Nasal cavity respiratory epithelium epithelial cell of viscerocranial mucosa (primary cell): ENCODE results near the gene ANXA7. TPM values are rescaled to one million over a fixed set of nuclear protein-coding genes. Genes with fewer than 3 reads are reported as not detected.

Source experiments
- total RNA-seq: library from RNA; depleted of rRNA; stranded (reverse); fragments of >200 nt; gene quantifications from 2 replicates; pipeline ENCODE4 v1.2.3, GENCODE V29; 2014

ANXA7 gene
- 96.0 and 103 TPM in 2 replicates for total RNA-seq

DNA sequence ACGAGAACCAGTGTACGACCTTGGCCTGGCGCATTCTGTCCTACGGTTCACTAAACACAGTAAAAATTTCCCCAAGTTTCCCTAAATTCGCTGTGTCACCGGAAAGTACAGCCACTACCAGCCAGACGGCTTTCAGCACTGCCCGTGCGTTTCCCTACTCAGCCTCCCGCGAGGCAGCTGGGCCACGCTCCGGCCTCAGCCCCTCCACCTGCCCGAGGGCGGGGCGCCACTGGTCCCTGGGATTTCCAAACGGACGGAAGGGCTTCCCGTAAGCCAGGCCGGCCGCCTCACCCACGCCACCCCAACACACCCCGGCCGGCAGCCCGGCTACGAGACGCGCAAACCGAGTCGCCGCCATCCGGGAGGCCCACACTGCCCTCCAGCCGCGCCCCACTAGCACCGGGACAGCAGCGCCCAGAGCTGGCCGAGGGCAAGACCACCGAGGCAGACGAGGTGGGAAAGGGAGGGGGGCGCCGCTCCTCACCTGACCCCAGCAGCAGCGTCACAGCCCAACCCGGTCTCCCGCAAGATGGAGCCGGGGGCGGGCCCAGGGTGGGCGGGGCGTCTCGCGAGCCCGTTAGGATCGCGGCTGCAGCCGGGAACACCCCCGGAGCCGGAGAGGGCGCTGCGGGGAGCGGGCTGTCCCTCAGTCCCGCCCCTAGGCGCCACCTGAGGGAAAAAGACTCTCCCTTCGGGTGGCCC is at the start of gene ANXA7:
Gene ANXA7, minus strand, starts transcription at position 531 of the 702 bp plus-strand sequence. CDS start 13,202 bp downstream, outside the sequence.

GRCh38 chr10:73433538-73433867 is 19.6 kb upstream of the ANXA7 start, which contains the start of gene MSS51:
TSS of gene MSS51 (minus strand) at chr10:73433561. CDS start at chr10:73428284, 5,277 bp downstream.

DNA sequence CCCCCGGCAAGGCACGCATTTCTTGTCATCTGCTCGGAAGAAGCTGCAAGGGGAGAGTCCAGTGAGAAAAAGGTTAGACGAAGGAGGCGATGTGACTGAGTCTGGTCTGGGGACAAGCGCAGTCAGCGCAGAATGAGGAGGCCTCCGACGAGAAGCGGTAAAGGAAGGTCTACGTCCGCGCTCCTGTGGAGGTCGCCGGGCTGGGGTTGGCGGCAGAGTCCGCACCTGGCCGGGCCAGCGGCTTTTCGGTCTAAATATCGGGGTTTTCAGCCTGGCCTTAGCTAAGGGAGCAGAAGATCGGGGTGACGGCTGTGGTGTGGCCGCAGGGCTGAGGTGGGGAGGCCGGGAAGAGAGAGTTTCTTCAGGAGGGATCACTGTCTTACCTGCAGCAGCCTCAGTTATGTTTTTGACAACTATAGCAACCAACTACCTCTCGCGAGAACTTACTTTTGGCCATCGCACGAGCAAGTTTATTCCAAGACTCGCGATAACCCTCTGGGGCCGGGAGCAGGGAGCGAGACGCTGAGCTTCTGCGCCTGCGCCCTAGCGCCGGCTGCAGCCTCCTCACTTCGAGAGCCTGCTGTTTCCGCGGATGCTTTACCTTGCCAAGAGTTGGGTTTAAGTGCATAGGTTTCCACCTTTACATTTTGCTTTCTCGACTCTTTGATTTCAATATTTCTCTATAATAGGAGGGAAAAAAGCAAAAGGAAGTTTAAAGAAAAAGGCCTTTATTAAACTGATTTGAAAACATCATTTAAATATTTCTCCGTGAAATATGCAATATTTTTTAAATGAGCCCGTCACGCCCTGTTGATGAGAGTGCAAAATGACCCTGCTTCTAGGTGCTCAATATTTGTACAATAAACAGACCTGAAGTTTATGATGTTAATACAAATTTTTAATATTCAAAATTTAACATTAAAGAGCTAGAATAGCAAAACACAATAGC is 55.3 kb downstream of the ANXA7 start, which contains the start of gene CFAP70:
Gene CFAP70, minus strand, starts transcription at position 534 of the 949 bp plus-strand sequence. CDS start 4,068 bp downstream, outside the sequence.

Other genes with a start within 250 kb of the ANXA7 start
- gene ECD, start 246.1 kb downstream of the ANXA7 start, total RNA-seq: 21.5 TPM in 2 replicates
- gene FAM149B1, start 245.9 kb downstream of the ANXA7 start, total RNA-seq: 16.4 and 27.1 TPM in 2 replicates
- 28.6 and 30.4 TPM in 2 replicates for gene DNAJC9, start 166.8 kb downstream of the ANXA7 start, total RNA-seq
- 58.2 and 83.7 TPM in 2 replicates for gene MRPS16, start 161.4 kb downstream of the ANXA7 start, total RNA-seq
- 0.68 and 3.6 TPM in 2 replicates for gene CFAP70, start 55.2 kb downstream of the ANXA7 start, total RNA-seq
- gene MSS51, start 19.5 kb upstream of the ANXA7 start, total RNA-seq: 0.68 and 1.4 TPM in 2 replicates
- gene PPP3CB, start 82.0 kb upstream of the ANXA7 start, total RNA-seq: 20.5 and 35.8 TPM in 2 replicates
- 14.0 and 30.5 TPM in 2 replicates for gene USP54, start 177.3 kb upstream of the ANXA7 start, total RNA-seq
- not detected in 2 replicates for gene MYOZ1, start 227.4 kb upstream of the ANXA7 start, total RNA-seq
- gene SYNPO2L, start 242.0 kb upstream of the ANXA7 start, total RNA-seq: not detected in 2 replicates